H1 (cell line): ENCODE results near the gene TGIF1.

Source experiments
- BRCA1 ChIP-seq: IDR thresholded peaks from 2 replicates; pipeline ENCODE4 v1.6.1; 2012; ENCODE audit warnings: low read depth, low read length, improper control_type of control experiment
- CTCF ChIP-seq, 3 experiments: IDR thresholded peaks; 1 replicate in 2 of 3; 2 replicates in 1 of 3; pipeline versions ENCODE4 v1.5.1 to v1.6.1; 2011; ENCODE audit warnings: low read length in 3 of 3, mild to moderate bottlenecking in 3 of 3, inconsistent platforms in 2 of 3, low read depth in 1 of 3, moderate library complexity in 1 of 3; ENCODE audit not compliant: insufficient read depth in 1 of 3; ENCODE audit errors: control extremely low read depth in 1 of 3
- EP300 ChIP-seq, 2 experiments: IDR thresholded peaks; 1 replicate in 1 of 2; 2 replicates in 1 of 2; pipeline ENCODE4 v1.6.1; 2011 to 2012; ENCODE audit warnings: low read depth in 2 of 2, low read length in 2 of 2, mild to moderate bottlenecking in 2 of 2, borderline replicate concordance in 1 of 2, inconsistent platforms in 1 of 2, moderate library complexity in 1 of 2
- JUN ChIP-seq: IDR thresholded peaks from 2 replicates; pipeline ENCODE4 v1.6.1; 2011; ENCODE audit warnings: low read depth, mild to moderate bottlenecking, improper control_type of control experiment, low read length
- NRF1 ChIP-seq: IDR thresholded peaks from 2 replicates; pipeline ENCODE4 v1.6.1; 2011; ENCODE audit warnings: mild to moderate bottlenecking, low read depth, low read length, improper control_type of control experiment
- POLR2A ChIP-seq, 2 experiments: IDR thresholded peaks; 1 replicate in 1 of 2; 2 replicates in 1 of 2; pipeline ENCODE4 v1.6.1; 2011; ENCODE audit warnings: low read depth in 2 of 2, low read length in 2 of 2, mild to moderate bottlenecking in 2 of 2; ENCODE audit errors: control extremely low read depth in 1 of 2
- POLR2AphosphoS5 ChIP-seq: IDR thresholded peaks from 2 replicates; pipeline ENCODE4 v1.6.1; 2011; ENCODE audit warnings: low read depth, low read length
- SP2 ChIP-seq: IDR thresholded peaks from 2 replicates; pipeline ENCODE4 v1.6.1; 2012; ENCODE audit warnings: mild to moderate bottlenecking, low read length, inconsistent platforms
- YY1 ChIP-seq: IDR thresholded peaks from 2 replicates; pipeline ENCODE4 v1.6.1; 2011; ENCODE audit warnings: low read depth, mild to moderate bottlenecking, low read length

DNA sequence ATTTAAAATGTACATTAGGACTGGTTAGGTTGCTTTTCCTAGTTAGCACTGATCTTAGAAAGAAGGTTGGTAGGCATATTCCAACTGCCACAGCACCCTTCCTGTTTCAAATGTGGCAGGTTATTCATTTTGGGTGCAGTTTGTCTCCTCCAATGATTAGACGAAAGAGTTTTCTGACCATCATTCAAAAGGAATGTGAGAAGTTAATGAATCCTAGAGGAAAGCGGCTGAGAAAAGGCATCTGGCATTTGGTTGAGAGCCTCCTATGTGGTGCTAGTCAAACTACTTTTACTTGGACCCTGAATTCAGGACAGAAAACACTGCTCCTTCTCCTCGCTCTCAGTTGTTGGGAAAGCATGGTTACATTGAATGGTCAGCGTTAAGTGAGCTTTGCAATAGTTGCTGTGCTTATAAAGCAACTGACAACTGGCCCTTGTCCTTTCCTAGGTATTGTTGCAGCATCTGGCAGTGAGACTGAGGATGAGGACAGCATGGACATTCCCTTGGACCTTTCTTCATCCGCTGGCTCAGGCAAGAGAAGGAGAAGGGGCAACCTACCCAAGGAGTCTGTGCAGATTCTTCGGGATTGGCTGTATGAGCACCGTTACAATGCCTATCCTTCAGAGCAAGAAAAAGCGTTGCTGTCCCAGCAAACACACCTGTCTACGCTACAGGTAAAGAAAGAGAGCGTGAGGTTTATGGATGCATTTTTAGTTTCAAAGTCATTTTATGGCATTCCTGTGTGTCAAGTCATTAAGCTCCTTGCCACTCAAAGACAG is 6.1 kb downstream of the TGIF1 start:
- TF ChIP-seq CTCF (IDR thresholded peaks at IDR 0.05; ENCODE audit: control extremely low read depth in 1 of 3, insufficient read depth in 1 of 3, low read depth in 1 of 3, low read length in 3 of 3): no peak
- TF ChIP-seq POLR2AphosphoS5: 0 out of 2 replicates have a peak, but pooled peaks have one; percentile 16
- TF ChIP-seq NRF1: no peak
- no peak for TF ChIP-seq EP300 (IDR thresholded peaks at IDR 0.05; ENCODE audit: borderline replicate concordance in 1 of 2, low read depth in 2 of 2, low read length in 2 of 2)
- TF ChIP-seq YY1: no peak
- no peak for TF ChIP-seq SP2
- TF ChIP-seq BRCA1: no peak
- TF ChIP-seq JUN: no peak
- no peak for TF ChIP-seq POLR2A (IDR thresholded peaks at IDR 0.05; ENCODE audit: control extremely low read depth in 1 of 2, low read depth in 2 of 2, low read length in 2 of 2)
